H1 (cell line): Measurements from ENCODE around the gene GRID2. TPM values are rescaled to one million over a fixed set of nuclear protein-coding genes. Genes with fewer than 3 reads are reported as not detected.

Experiments used
- CTCF ChIA-PET: fragments of 300-600 bp; sonication (Branson Sonifier 250); formaldehyde crosslinking; loops from one replicate; lab custom pipeline; 2021; ENCODE audit not compliant: partially characterized antibody; lab: Charles Lee
- POLR2A ChIA-PET: fragments of 300-600 bp; sonication (Branson Sonifier 250); formaldehyde crosslinking; loops from one replicate; lab custom pipeline; 2021; ENCODE audit warnings: inconsistent platforms; ENCODE audit not compliant: partially characterized antibody; lab: Charles Lee
- DNase-seq, 2 experiments: peaks; one replicate each; pipeline versions ENCODE4 v3.0.0 to v3.0.0-alpha.2; 2010 to 2022; ENCODE audit warnings: low spot score in 2 of 2, low read depth in 1 of 2, mixed read lengths in 1 of 2
- FAIRE-seq: peaks from 2 replicates; lab custom pipeline; 2011; peaks lifted over from hg19 to GRCh38; lab: Jason Lieb, UNC
- H2AFZ ChIP-seq: 2 replicates; pipeline ENCODE4 v1.8.1; 2012; ENCODE audit warnings: low read length, inconsistent platforms
- H2AK5ac ChIP-seq: 2 replicates; pipeline ENCODE4 v1.6.1; 2013; ENCODE audit warnings: low read depth, low read length
- H2BK120ac ChIP-seq: replicated peaks from 2 replicates; pipeline ENCODE3; 2013; ENCODE audit warnings: low read depth, low read length, inconsistent platforms
- H2BK12ac ChIP-seq: 2 replicates; pipeline ENCODE4 v1.6.1; 2013; ENCODE audit warnings: low read depth, low read length
- H2BK15ac ChIP-seq: 2 replicates; pipeline ENCODE4 v1.6.1; 2013; ENCODE audit warnings: low read length
- H2BK20ac ChIP-seq: 2 replicates; pipeline ENCODE4 v1.6.1; 2013; ENCODE audit warnings: low read length
- H2BK5ac ChIP-seq: 2 replicates; pipeline ENCODE4 v1.6.1; 2013; ENCODE audit warnings: low read depth, low read length
- H3K14ac ChIP-seq: 2 replicates; pipeline ENCODE4 v1.6.1; 2013; ENCODE audit warnings: inconsistent platforms; ENCODE audit not compliant: insufficient read length
- H3K18ac ChIP-seq: 2 replicates; pipeline ENCODE4 v1.6.1; 2013; ENCODE audit warnings: low read length; ENCODE audit errors: extremely low read depth
- H3K23ac ChIP-seq: 2 replicates; pipeline ENCODE4 v1.6.1; 2013; ENCODE audit warnings: inconsistent platforms; ENCODE audit not compliant: insufficient read length
- H3K23me2 ChIP-seq: 2 replicates; pipeline ENCODE4 v1.6.1; 2013; ENCODE audit warnings: low read depth, low read length
- H3K27ac ChIP-seq: 2 replicates; pipeline ENCODE4 v1.6.1; 2011; ENCODE audit warnings: low read depth, low read length, inconsistent platforms
- H3K27me3 ChIP-seq, 4 experiments: replicated peaks in 1 of 4; 1 replicate in 1 of 4; 2 replicates in 3 of 4; pipeline versions ENCODE4 v1.6.1 to v1.8.1; 2011 to 2013; ENCODE audit warnings: low read length in 3 of 4, mild to moderate bottlenecking in 3 of 4, inconsistent platforms in 2 of 4, mixed read lengths in 2 of 4, moderate library complexity in 1 of 4; ENCODE audit not compliant: control insufficient read depth in 3 of 4, insufficient read depth in 3 of 4; ENCODE audit errors: extremely low read depth in 1 of 4
- H3K36me3 ChIP-seq, 4 experiments: 2 replicates each; pipeline versions ENCODE4 v1.6.1 to v1.8.1; 2011 to 2013; ENCODE audit warnings: mild to moderate bottlenecking in 4 of 4, low read length in 3 of 4, moderate library complexity in 2 of 4, control low read depth in 1 of 4, inconsistent platforms in 1 of 4; ENCODE audit not compliant: insufficient read depth in 4 of 4, control insufficient read depth in 2 of 4
- H3K4ac ChIP-seq: replicated peaks from 2 replicates; pipeline ENCODE3; 2013; ENCODE audit warnings: low read length, low read depth, mixed read lengths, inconsistent platforms; ENCODE audit not compliant: insufficient read length
- H3K4me1 ChIP-seq, 4 experiments: replicated peaks in 1 of 4; 1 replicate in 1 of 4; 2 replicates in 3 of 4; pipeline versions ENCODE4 v1.6.1 to v1.8.1; 2011 to 2013; ENCODE audit warnings: low read length in 3 of 4, inconsistent platforms in 2 of 4, mixed read lengths in 1 of 4; ENCODE audit not compliant: insufficient read depth in 4 of 4, control insufficient read depth in 3 of 4
- H3K4me2 ChIP-seq, 2 experiments: 2 replicates each; pipeline versions ENCODE4 v1.6.1 to v1.8.1; 2011 to 2013; ENCODE audit warnings: low read depth in 2 of 2, low read length in 2 of 2, control low read depth in 1 of 2, inconsistent platforms in 1 of 2, mild to moderate bottlenecking in 1 of 2; ENCODE audit not compliant: insufficient read depth in 1 of 2
- H3K4me3 ChIP-seq, 4 experiments: fragments of 200-600, 300-600 bp in 1 of 4; sonication (generic), shearing (Covaris generic), sonication (Bioruptor Twin) in 1 of 4; 2 replicates each; pipeline versions ENCODE4 v1.5.1 to v1.8.1; 2011 to 2016; ENCODE audit warnings: low read length in 4 of 4, low read depth in 3 of 4, control low read depth in 2 of 4, inconsistent platforms in 2 of 4, mild to moderate bottlenecking in 2 of 4, mixed read lengths in 1 of 4, moderate library complexity in 1 of 4; ENCODE audit not compliant: insufficient read depth in 2 of 4; ENCODE audit errors: extremely low read depth in 1 of 4
- H3K56ac ChIP-seq: replicated peaks from 2 replicates; pipeline ENCODE3; 2013; ENCODE audit warnings: low read depth, mild to moderate bottlenecking, mixed read lengths, low read length, inconsistent platforms; ENCODE audit not compliant: insufficient read length
- H3K79me1 ChIP-seq: 2 replicates; pipeline ENCODE4 v1.6.1; 2013; ENCODE audit warnings: low read depth, low read length, control low read depth
- H3K79me2 ChIP-seq, 2 experiments: 2 replicates each; pipeline versions ENCODE4 v1.6.1 to v1.8.1; 2012 to 2013; ENCODE audit warnings: low read length in 2 of 2, mild to moderate bottlenecking in 2 of 2, inconsistent platforms in 1 of 2; ENCODE audit not compliant: insufficient read depth in 2 of 2, control insufficient read depth in 1 of 2
- H3K9ac ChIP-seq, 4 experiments: replicated peaks in 1 of 4; 1 replicate in 1 of 4; 2 replicates in 3 of 4; pipeline versions ENCODE4 v1.6.1 to v1.8.1; 2011 to 2013; ENCODE audit warnings: low read depth in 3 of 4, low read length in 3 of 4, control low read depth in 2 of 4, mild to moderate bottlenecking in 2 of 4, moderate library complexity in 2 of 4, inconsistent platforms in 1 of 4; ENCODE audit errors: extremely low read depth in 1 of 4
- H3K9me3 ChIP-seq, 2 experiments: 2 replicates each; pipeline versions ENCODE4 v1.6.1 to v1.8.1; 2012 to 2013; ENCODE audit warnings: mild to moderate bottlenecking in 2 of 2, moderate library complexity in 2 of 2, control low read depth in 1 of 2, inconsistent platforms in 1 of 2, low read depth in 1 of 2, low read length in 1 of 2, mixed read lengths in 1 of 2; ENCODE audit not compliant: insufficient read depth in 2 of 2
- H4K20me1 ChIP-seq, 2 experiments: replicated peaks in 1 of 2; 2 replicates each; pipeline versions ENCODE3 to v1.8.1; 2011 to 2013; ENCODE audit warnings: inconsistent platforms in 2 of 2, low read length in 2 of 2, mild to moderate bottlenecking in 1 of 2; ENCODE audit not compliant: insufficient read depth in 2 of 2, control insufficient read depth in 1 of 2
- H4K5ac ChIP-seq: 2 replicates; pipeline ENCODE4 v1.6.1; 2013; ENCODE audit warnings: low read length, low read depth, mixed read lengths, inconsistent platforms; ENCODE audit not compliant: insufficient read length
- H4K8ac ChIP-seq: 2 replicates; pipeline ENCODE4 v1.8.0; 2013; ENCODE audit warnings: mild to moderate bottlenecking, moderate library complexity, low read length, inconsistent platforms; ENCODE audit not compliant: insufficient read depth; ENCODE audit errors: extremely low read depth
- H4K91ac ChIP-seq: replicated peaks from 2 replicates; pipeline ENCODE3; 2013; ENCODE audit warnings: low read length, mixed read lengths, inconsistent platforms; ENCODE audit not compliant: insufficient read length
- FOSL1 ChIP-seq: IDR thresholded peaks from 2 replicates; pipeline ENCODE4 v1.6.1; 2011; ENCODE audit warnings: mild to moderate bottlenecking, low read depth, low read length, moderate library complexity; ENCODE audit not compliant: insufficient read depth
- HDAC2 ChIP-seq, 2 experiments: fragments of 300-600 bp in 1 of 2; sonication (generic) in 1 of 2; IDR thresholded peaks; 2 replicates each; pipeline ENCODE4 v1.6.1; 2011 to 2012; ENCODE audit warnings: low read depth in 2 of 2, low read length in 2 of 2, mild to moderate bottlenecking in 2 of 2, moderate library complexity in 2 of 2, borderline replicate concordance in 1 of 2, inconsistent platforms in 1 of 2
- HDAC6 ChIP-seq: IDR thresholded peaks from one replicate; pipeline ENCODE4 v1.7.1; 2012; ENCODE audit warnings: low read depth, mild to moderate bottlenecking, inconsistent platforms, low read length, moderate library complexity
- JUN ChIP-seq: IDR thresholded peaks from 2 replicates; pipeline ENCODE4 v1.6.1; 2011; ENCODE audit warnings: low read depth, mild to moderate bottlenecking, improper control_type of control experiment, low read length
- KDM4A ChIP-seq: IDR thresholded peaks from one replicate; pipeline ENCODE4 v1.7.1; 2012; ENCODE audit warnings: low read depth, mild to moderate bottlenecking, moderate library complexity, low read length, inconsistent platforms; ENCODE audit not compliant: severe bottlenecking
- RBBP5 ChIP-seq: IDR thresholded peaks from 2 replicates; pipeline ENCODE4 v1.7.1; 2012; ENCODE audit warnings: low read depth, mild to moderate bottlenecking, inconsistent platforms, low read length, moderate library complexity, borderline replicate concordance
- SIRT6 ChIP-seq: IDR thresholded peaks from one replicate; pipeline ENCODE4 v1.7.1; 2012; ENCODE audit warnings: low read length, inconsistent platforms
- TAF1 ChIP-seq: IDR thresholded peaks from 2 replicates; pipeline ENCODE4 v1.6.1; 2011; ENCODE audit warnings: mild to moderate bottlenecking, low read depth, low read length
- TEAD4 ChIP-seq: IDR thresholded peaks from 2 replicates; pipeline ENCODE4 v1.6.1; 2012; ENCODE audit warnings: low read depth, low read length, inconsistent platforms, mixed read lengths
- WGBS, 2 experiments: shearing (Covaris generic) in 1 of 2; methylation state at CpG; one replicate each; pipeline versions ENCODE4 v1.1.6 to v1.1.7; 2013 to 2015; ENCODE audit warnings: low lambda C conversion rate in 2 of 2, mixed read lengths in 2 of 2, inconsistent platforms in 1 of 2, low coverage in 1 of 2, missing lambda C conversion rate in 1 of 2; ENCODE audit not compliant: insufficient replicate concordance in 2 of 2, insufficient coverage in 1 of 2, insufficient read length in 1 of 2; ENCODE audit errors: extremely low coverage in 1 of 2, missing lambda C conversion rate in 1 of 2; 5-methylcytosine and 5-hydroxymethylcytosine counted together
- polyA plus RNA-seq, 7 experiments: library from polyadenylated mRNA; depleted of rRNA in 3 of 7; stranded (reverse) in 5 of 7; unstranded in 2 of 7; fragments of >200 nt in 5 of 7; fragments of 200-250 nt in 2 of 7; gene quantifications; 1 replicate in 5 of 7; 2 replicates in 1 of 7; 4 replicates in 1 of 7; pipeline versions ENCODE4 v1.2.1 to v1.2.3, GENCODE V29; 2011 to 2013; ENCODE audit warnings: missing spikeins in 2 of 7, mixed read lengths in 2 of 7
- total RNA-seq: library from RNA; stranded (reverse); fragmentation: NEBNext Ultra II Directional; extraction: Animal tissue kit (Norgen Biotek cat#: 25700); gene quantifications from 2 replicates; pipeline ENCODE4 v1.2.1, GENCODE V29; 2021
- TF ChIP-seq, protein P1 (sequence below): IDR thresholded peaks from 2 replicates; pipeline ENCODE4 v1.6.1; 2012; ENCODE audit warnings: inconsistent platforms

Gene GRID2
- total and polyA plus RNA-seq, 2 of the 8 experiments (the other 6 are each of a cell fraction or from before 2014, with no cell fraction given), result 31.1 to 81.9 TPM

DNA sequence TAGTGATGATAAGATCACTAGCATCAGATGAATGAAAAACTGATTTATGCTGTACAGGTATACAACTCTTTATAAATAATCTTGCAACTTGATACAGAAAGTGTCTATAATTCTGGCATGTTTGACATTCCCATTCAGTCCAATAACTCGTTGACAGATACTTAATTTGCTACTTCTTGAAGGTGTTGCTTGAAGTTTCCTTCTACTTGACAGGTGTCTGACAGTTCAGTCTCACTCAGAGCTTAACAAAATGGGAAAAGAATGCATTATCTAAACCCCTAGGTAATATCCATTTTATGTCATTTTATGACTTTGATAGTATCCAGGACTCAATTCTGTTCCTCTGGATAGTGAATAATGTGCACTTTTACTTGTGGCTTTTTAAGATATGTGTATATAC is 508.9 kb downstream of the GRID2 start:
- H3K79me2 ChIP-seq, result peaks cover 0 to 6% of the 10 kb centered on the region in 2 experiments; a peak in 1 of 4 replicates
- DNase-seq (no peak), FAIRE-seq (no peak)
- no peak overlapping the region for H3K18ac ChIP-seq
- no peak overlapping the region for H3K4ac ChIP-seq
- TF ChIP-seq TEAD4, result no peak
- TF ChIP-seq HDAC6, result no peak
- no peak for TF ChIP-seq FOSL1
- no peak for TF ChIP-seq SIRT6
- no peak for TF ChIP-seq RBBP5
- TF ChIP-seq HDAC2 (IDR thresholded peaks at IDR 0.05; ENCODE audit: borderline replicate concordance in 1 of 2, low read depth in 2 of 2, low read length in 2 of 2), result no peak
- no peak for TF ChIP-seq TAF1
- no peak for TF ChIP-seq JUN
- no peak for TF ChIP-seq KDM4A
- TF ChIP-seq, protein P1, sequence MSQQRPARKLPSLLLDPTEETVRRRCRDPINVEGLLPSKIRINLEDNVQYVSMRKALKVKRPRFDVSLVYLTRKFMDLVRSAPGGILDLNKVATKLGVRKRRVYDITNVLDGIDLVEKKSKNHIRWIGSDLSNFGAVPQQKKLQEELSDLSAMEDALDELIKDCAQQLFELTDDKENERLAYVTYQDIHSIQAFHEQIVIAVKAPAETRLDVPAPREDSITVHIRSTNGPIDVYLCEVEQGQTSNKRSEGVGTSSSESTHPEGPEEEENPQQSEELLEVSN, result no peak
- H3K4me1 ChIP-seq, result no peaks in the 10 kb centered on the region
- H2BK15ac ChIP-seq, result no peak overlapping the region
- no peaks in the 10 kb centered on the region for H3K27me3 ChIP-seq
- ChIA-PET CTCF (no interaction called here), POLR2A (no interaction called here)
- no peak overlapping the region for H3K9ac ChIP-seq
- no peak overlapping the region for H3K14ac ChIP-seq
- H3K23ac ChIP-seq, result no peak overlapping the region
- no peak overlapping the region for H3K27ac ChIP-seq
- H4K8ac ChIP-seq, result no peak overlapping the region
- H3K56ac ChIP-seq, result no peak overlapping the region
- no peaks in the 10 kb centered on the region for H3K9me3 ChIP-seq
- no peak overlapping the region for H2BK12ac ChIP-seq
- H2AK5ac ChIP-seq, result no peak overlapping the region
- 85% methylated on average over 1 of the region's 1 CpG; no CpG with 5 or more reads in 1 of the 2 experiments for WGBS, 2 experiments
- no peak overlapping the region for H3K4me2 ChIP-seq
- H3K23me2 ChIP-seq, result no peaks in the 10 kb centered on the region
- no peak overlapping the region for H2AFZ ChIP-seq
- H2BK5ac ChIP-seq, result no peak overlapping the region
- H4K91ac ChIP-seq, result no peak overlapping the region
- H4K20me1 ChIP-seq, result peaks cover 0 to 3% of the 10 kb centered on the region in 2 experiments
- H3K4me3 ChIP-seq, result no peak overlapping the region
- H3K36me3 ChIP-seq, result peaks cover 0 to 8% (median under 1%) of the 10 kb centered on the region in 4 experiments; a peak in 1 of 8 replicates
- H2BK20ac ChIP-seq, result no peak overlapping the region
- no peaks in the 10 kb centered on the region; the same call in 1 of the 2 replicates for H3K79me1 ChIP-seq
- H4K5ac ChIP-seq, result no peak overlapping the region
- H2BK120ac ChIP-seq, result no peak overlapping the region
